GM19328 (cell line): ENCODE results near the gene PRCD.

Experiments
- ATAC-seq: cut with Tn5 transposase; IDR thresholded peaks from one replicate; pipeline ENCODE4 v1.9.1; 2021; ENCODE audit warnings: mild to moderate bottlenecking, moderate library complexity; ENCODE audit not compliant: unreplicated experiment

PRCD gene, protein sequence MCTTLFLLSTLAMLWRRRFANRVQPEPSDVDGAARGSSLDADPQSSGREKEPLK

GRCh38 chr17:76539631-76540271, at the start of gene PRCD:
TSS of gene PRCD (plus strand) at chr17:76540044. CDS start at chr17:76540142, 98 bp downstream.
- ATAC-seq = no peak

GRCh38 chr17:76490112-76490710, 49.6 kb upstream of the PRCD start:
- ATAC-seq = no peak

DNA sequence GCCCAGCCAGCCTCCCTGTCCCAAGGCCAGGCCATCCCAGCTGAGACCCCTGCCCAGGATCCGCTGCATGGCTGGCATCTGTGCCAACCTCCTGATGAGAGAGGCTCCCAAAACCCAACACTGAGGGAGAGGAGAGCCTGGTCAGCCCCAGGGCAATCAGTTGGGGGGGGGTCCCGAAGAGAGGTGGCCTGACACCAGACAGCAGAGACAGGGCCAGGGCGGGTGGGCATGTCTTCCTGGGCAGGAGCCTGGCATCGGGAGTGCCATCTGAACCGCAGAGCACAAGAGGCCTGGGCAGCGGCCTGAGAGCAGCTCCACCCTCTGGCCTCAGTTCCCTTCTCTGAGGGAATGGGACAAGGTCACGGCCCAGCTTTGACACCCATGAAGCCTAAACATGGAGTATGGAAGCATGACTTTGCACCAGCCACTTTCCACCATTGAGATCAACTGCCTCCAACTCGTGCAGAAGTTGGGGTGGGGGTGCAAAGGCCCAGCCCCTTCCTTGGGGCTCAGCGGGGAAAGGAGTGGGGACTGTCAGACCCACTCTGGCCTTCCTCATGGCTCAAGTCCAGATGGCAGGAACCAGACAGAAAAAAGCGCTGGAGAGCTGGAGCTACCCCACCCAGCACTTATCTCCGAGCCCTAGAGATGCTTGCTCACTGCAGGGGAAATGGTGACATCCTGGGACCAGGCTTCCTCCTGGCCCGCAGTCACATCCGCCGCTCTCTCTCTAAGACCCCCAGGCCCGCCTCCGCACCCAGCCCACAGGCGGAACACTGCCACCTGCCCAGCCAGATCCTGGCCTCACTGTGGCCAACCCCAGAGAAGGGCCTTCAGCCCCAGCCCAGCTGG, 48.3 kb upstream of the PRCD start:
- no peak for ATAC-seq

GRCh38 chr17:76492123-76492988, 47.5 kb upstream of the PRCD start:
- ATAC-seq = no peak

DNA sequence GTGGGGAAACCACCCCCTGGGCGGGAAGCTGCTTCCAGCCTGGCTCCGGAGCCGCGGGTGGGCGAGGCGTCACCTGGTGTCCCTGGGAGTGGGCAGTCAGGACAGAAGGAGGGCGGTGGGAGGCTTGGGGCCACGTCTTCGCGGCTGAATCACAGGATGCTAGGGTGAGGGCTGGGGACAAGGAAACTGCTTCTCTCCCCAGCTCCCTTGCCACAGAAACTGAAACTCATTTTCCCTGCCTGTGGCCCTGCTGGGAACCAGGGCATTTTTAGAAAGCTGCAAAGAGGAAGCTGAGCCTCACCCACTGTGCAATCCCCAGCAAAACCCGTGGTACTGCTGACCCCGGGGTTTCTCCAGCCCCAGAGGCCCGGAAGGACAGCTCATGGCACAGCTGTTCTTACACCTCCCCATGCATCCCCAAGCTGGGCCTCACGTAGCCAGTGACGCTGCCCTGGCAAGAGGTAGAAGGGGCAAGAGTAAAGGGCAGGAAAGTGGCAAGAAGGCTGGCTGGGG, 46.8 kb upstream of the PRCD start:
- ATAC-seq = no peak

DNA sequence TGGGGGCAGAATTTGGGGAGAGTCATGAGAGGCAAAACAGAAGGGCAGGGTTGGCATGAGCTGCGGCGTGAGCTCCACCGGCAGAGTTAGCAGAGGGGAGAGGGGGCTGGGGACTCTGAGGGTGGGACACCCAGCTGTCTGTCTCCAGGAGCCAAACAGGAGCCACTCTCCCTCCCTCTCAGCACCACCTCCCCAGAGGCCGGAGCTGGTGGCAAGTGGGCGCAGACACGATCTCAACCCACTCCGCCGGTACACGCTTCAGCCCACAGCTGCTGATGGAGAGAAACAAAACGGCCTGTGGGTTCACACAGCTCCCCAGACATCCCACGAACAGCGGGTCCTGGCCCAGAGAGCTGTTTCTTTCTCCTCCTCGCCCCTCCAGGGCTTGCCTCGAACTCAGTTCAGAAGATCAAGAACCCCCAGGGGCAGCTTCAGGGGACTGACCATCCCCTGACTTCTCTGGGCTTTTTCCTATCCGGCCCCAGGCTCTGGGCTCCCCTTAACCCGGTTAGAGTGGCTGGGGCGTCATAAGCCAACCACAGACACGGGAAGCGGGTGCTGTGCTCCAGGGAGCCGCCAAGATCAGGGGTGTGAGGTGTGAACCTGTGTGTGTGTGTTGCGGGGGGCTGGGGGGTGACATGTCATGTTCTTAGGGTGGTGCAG, 46.2 kb upstream of the PRCD start:
- no peak for ATAC-seq

DNA sequence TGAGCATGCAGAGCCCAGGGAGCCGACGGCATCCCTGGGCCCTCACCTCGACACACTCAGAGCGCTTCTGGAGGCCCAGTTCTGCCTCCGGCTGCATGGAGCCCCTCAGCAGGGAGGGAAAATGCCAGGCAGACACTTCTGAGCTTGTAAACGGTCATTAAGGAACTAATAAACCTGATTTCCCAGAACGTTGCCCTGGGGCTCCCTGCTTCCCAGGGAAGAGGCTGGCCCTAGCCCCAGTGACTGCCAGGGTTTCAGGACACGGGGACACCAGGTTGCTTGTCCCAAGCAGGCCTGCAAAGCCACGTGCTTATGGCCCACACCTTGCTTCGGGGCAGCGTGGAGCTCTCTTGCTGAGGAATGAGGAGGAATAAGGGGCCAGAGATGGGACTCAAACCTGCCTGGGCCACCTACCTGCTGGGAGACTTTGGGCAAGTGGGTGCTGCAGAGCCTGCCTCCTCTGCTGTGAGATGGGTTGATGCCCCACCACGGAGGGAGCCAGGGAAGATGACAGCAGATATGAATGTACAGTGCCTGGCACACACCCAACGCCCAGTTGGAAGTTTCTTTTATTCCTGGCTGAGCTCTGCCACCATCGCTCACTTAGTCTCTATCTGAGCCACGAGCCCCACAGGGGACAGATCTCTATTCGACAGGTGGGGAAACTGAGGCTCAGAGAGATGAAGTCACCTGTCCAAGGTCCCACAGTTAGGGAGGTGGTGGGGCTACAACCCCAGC, 44.0 kb upstream of the PRCD start:
- no peak for ATAC-seq

- no peak for ATAC-seq
These were observed 43.4 kb upstream of the PRCD start for GRCh38 chr17:76496464-76496863.

DNA sequence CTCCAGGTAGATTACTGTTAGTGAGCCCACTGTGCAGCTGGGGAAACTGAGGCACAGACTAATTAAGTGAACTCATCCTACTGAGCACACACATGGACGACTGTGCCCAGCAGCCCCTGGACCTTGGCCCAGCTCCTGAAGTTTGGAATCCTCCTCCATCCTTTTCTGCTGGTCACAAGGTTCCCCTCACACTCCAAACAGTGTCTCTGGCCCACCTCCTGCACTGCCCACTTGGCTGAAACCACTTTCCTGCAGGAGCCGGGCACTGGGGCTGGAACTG, 42.2 kb upstream of the PRCD start:
- ATAC-seq = no peak

DNA sequence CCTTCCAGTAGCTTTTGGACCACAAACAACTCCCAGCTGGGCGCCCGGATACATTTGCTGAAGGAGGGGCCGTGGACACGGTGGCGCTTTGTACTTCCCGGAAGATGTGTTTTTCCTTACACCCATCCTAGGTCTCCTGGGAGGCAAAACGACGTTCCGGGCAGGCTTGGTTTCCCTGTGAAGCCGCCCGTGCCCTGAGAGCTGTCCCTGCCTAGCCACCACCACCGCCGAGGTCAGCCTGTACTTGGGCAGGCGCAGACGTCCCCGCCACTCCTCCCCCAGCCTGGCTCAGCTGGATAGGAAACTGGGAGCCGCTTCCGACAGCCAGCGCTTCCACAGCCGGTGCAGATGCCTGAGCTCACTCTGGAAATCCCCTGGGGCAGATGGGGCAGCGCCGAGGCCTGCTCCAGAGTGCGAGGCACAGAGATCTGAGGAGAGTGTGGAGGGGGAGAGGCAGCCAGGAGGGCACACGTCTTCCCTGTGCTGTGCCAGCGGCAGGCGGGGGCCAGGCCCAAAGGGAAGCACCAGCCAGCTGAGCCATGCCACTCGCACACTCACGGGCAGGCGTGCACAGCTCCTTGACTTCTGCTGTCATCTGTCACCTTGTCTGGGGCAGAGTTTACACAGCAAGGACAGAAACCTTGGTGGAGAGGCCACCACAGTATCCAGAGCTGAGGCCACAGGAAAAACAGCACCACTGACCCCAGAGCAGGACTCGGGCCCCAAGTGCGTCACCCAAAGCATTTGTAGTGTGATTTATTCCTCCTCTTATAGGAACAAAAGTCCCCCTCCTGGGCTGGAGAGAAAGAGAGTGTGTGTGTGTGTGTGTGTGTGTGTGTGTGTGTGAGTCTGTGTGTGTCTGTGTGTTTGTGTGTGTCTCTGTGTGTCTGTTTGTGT, 41.6 kb upstream of the PRCD start:
- no peak for ATAC-seq

DNA sequence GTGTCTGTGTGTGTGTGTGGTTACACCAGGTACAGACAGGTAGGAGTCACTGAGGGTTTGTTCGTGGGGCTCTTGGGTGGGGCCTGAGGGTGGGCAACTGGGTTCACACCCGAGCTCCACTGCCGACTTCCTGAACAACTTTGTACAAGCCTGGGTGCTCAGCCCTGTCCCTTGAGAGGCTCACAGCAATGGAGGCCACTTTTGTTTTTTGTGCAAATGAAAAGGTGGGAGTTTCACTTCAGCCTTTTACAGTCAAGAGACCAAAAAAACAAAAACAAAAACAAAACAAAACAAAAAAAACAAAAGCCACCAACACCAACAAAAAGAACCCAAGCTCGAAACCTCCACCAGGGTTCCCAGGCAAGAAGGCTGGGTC, 41.0 kb upstream of the PRCD start:
- no peak for ATAC-seq

DNA sequence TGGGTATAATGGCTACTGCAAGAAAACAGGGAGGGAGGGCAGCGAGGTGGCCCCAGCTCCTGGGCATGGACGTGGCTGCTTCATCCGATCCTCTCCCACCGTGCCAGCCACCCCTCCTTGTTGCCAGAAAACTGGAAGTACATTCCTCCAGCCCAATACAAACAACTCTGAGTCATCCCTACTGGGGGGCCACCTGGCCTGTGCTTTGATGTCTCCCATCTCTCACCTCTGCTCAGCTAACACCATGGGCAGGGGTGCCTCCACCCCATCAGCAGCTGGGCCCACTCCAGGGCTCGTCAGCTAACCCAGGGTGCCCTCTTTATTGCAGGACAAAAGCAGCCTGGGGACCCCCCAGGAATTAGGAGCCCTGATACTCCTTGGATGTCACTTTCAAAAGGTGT, 40.6 kb upstream of the PRCD start:
- no peak for ATAC-seq

GRCh38 chr17:76500074-76500746, 39.6 kb upstream of the PRCD start:
- ATAC-seq = no peak

DNA sequence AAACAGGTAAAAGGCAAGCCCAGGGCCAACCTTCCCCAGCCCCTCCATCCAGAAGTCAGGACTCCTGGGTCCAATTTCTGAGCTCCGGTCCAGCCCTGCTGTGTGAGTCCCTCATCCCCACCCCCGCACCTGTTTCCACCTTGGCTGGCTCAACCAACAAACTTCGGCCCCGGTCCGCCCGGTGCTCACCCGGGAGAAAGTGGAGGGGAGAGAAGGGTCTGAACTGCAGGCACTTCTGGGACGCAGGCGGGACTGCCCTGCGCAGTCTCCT, 39.2 kb upstream of the PRCD start:
- no peak for ATAC-seq

DNA sequence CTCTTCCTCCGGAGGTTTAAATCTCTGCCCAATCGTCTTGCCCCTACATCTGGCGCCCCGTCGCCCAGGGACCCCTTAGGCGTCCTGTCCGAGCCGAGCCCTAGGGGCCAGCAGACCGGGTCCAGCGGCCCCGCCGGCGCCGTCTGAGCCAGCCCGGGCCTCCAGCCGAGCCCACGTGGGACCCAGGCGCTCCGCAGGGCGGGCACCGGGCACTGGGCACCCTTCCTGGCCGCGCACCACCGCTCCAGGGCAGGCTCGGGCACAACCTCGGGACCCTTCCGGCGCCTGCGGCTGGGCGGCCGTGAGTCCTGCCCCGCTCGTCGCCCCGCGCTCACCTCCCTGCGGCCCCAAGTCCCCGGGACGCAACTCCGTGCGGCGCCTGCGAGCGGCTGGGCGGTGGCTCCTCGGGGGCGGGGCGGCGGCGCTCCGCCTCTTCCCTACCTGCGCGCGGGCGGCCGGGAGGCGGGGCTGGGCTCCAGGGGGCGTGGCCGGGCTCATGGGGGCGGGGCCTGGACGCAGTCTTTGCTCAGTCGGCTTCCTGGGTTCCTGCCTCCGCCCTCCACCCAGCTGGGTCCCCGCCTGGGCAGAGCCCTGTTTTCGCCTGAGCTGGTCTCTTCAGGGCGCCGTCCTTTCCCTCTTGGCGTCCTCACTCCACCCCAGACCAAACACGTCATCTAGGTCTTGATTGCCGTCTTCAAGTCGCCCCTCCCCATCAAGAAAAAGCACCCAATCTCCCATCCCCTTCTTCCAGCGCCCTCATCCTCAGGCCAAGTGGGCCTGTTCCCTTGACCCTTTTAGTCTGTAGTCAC, 38.6 kb upstream of the PRCD start, which contains the start of gene RHBDF2:
TSS of gene RHBDF2 (minus strand) at position 406 of the 809 bp plus-strand sequence. CDS start 19,899 bp downstream, outside the sequence.
- ATAC-seq = peak; percentile 75

DNA sequence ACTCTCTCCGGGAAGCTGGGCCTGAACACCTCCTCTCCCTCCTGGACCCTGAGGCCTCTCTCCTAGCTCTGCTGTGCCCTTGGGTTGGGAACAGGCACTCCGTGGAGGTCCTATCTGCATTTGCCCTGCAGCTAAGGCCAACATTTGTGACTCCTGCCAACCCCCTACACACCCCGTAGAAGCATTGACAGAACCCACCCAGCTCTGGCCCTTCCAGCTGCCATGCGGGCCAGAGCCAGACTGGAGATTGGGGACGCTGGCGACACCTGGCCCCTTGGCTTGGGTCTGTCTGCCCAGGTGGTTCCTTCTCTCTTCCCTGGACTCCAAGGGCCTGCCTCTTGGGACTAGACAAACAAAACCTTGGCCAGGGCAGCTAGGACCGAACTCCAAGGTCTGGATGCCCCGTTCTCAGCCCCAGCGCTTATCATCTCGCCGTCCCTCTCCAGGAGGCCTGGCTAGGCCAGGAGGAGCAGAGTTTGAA, 38.0 kb upstream of the PRCD start:
- no peak for ATAC-seq
